ENCODE data around the gene MED1. TPM values are rescaled to one million over a fixed set of nuclear protein-coding genes. Genes with fewer than 3 reads are reported as not detected.
"Not testable (repeated sequence)": the region's sequence is repeated elsewhere in the genome, so short reads cannot be mapped to it uniquely, and the experiment has no call there.

The MED1 gene
- 21.5 TPM for total RNA-seq
- long read RNA-seq, partial matches to known transcripts = 1 of 14 reads
- long read RNA-seq, other reads (novel, unspliced or antisense) = 13 of 14 reads

GRCh38 chr17:39450847-39451581 lies at the start of gene MED1:
TSS of gene MED1 (minus strand) at chr17:39451263. CDS start at chr17:39451062, 201 bp downstream.
- ATAC-seq (peak; percentile 98), DNase-seq (peak; percentile 95)
- intact Hi-C loops (cut with micrococcal nuclease) = no loop called here

GRCh38 chr17:39496921-39497320 lies 45.9 kb upstream of the MED1 start:
- intact Hi-C loops (cut with micrococcal nuclease); ATAC-seq; DNase-seq: not testable (repeated sequence)

GRCh38 chr17:39487946-39488345 lies 36.9 kb upstream of the MED1 start:
- ATAC-seq (no peak), DNase-seq (no peak)
- intact Hi-C loops (cut with micrococcal nuclease) = no loop called here

- intact Hi-C loops (cut with micrococcal nuclease); ATAC-seq; DNase-seq: not testable (repeated sequence)
Observed at GRCh38 chr17:39487490-39487889, 36.4 kb upstream of the MED1 start.

- DNase-seq = no peak
- no peak for ATAC-seq
- intact Hi-C loops (cut with micrococcal nuclease) = no loop called here
Observed at GRCh38 chr17:39486242-39486641, 35.2 kb upstream of the MED1 start.

- intact Hi-C loops (cut with micrococcal nuclease) = no loop called here
- ATAC-seq (no peak), DNase-seq (no peak)
Observed at GRCh38 chr17:39485555-39485954, 34.5 kb upstream of the MED1 start.

- DNase-seq (no peak), ATAC-seq (no peak)
- intact Hi-C loops (cut with micrococcal nuclease) = no loop called here
Observed at GRCh38 chr17:39484178-39484577, 33.1 kb upstream of the MED1 start.

GRCh38 chr17:39483506-39483905 lies 32.4 kb upstream of the MED1 start:
- DNase-seq (no peak), ATAC-seq (no peak)
- intact Hi-C loops (cut with micrococcal nuclease) = no loop called here

GRCh38 chr17:39479631-39480030 lies 28.6 kb upstream of the MED1 start:
- DNase-seq = not testable (repeated sequence)

GRCh38 chr17:39473310-39473709 lies 22.2 kb upstream of the MED1 start:
- intact Hi-C loops (cut with micrococcal nuclease) = no loop called here
- DNase-seq (no peak), ATAC-seq (no peak)

More at GRCh38 chr17:39479631-39480030, 28.6 kb upstream of the MED1 start:
- ATAC-seq; intact Hi-C loops (cut with micrococcal nuclease): not testable (repeated sequence)

GRCh38 chr17:39468610-39469009 lies 17.5 kb upstream of the MED1 start:
- intact Hi-C loops (cut with micrococcal nuclease); DNase-seq; ATAC-seq: not testable (repeated sequence)

- ATAC-seq; DNase-seq; intact Hi-C loops (cut with micrococcal nuclease): not testable (repeated sequence)
Observed at GRCh38 chr17:39464639-39465181, 13.6 kb upstream of the MED1 start.

GRCh38 chr17:39462631-39463375 lies 11.7 kb upstream of the MED1 start:
- DNase-seq (no peak), ATAC-seq (peak; percentile 1)
- intact Hi-C loops (cut with micrococcal nuclease) = no loop called here

GRCh38 chr17:39461926-39462569 lies 11.0 kb upstream of the MED1 start:
- peak; percentile 36 for DNase-seq
- ATAC-seq = peak; percentile 46
- intact Hi-C loops (cut with micrococcal nuclease) = no loop called here

GRCh38 chr17:39461113-39461925 lies 10.3 kb upstream of the MED1 start, which contains the start of gene CDK12:
TSS of gene CDK12 (plus strand) at chr17:39461486. CDS start at chr17:39462072, 586 bp downstream.
- DNase-seq (peak; percentile 92), ATAC-seq (peak; percentile 91)
- intact Hi-C loops (cut with micrococcal nuclease) = no loop called here

- ATAC-seq (no peak), DNase-seq (no peak)
- intact Hi-C loops (cut with micrococcal nuclease) = no loop called here
Observed at GRCh38 chr17:39455919-39456318, 4.9 kb upstream of the MED1 start.

- DNase-seq (no peak), ATAC-seq (no peak)
- intact Hi-C loops (cut with micrococcal nuclease) = no loop called here
Observed at GRCh38 chr17:39450051-39450450, 1.0 kb downstream of the MED1 start.

- intact Hi-C loops (cut with micrococcal nuclease) = no loop called here
- no peak for DNase-seq
- no peak for ATAC-seq
Observed at GRCh38 chr17:39447561-39447960, 3.5 kb downstream of the MED1 start.

GRCh38 chr17:39443326-39443725 lies 7.7 kb downstream of the MED1 start:
- DNase-seq (no peak), ATAC-seq (no peak)
- intact Hi-C loops (cut with micrococcal nuclease) = no loop called here

Data from left ventricle myocardium superior (tissue), 1 donor.